ENCODE measurements around the gene RFX2.

- TF ChIP-seq, protein P1, sequence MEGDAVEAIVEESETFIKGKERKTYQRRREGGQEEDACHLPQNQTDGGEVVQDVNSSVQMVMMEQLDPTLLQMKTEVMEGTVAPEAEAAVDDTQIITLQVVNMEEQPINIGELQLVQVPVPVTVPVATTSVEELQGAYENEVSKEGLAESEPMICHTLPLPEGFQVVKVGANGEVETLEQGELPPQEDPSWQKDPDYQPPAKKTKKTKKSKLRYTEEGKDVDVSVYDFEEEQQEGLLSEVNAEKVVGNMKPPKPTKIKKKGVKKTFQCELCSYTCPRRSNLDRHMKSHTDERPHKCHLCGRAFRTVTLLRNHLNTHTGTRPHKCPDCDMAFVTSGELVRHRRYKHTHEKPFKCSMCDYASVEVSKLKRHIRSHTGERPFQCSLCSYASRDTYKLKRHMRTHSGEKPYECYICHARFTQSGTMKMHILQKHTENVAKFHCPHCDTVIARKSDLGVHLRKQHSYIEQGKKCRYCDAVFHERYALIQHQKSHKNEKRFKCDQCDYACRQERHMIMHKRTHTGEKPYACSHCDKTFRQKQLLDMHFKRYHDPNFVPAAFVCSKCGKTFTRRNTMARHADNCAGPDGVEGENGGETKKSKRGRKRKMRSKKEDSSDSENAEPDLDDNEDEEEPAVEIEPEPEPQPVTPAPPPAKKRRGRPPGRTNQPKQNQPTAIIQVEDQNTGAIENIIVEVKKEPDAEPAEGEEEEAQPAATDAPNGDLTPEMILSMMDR (IDR thresholded peaks at IDR 0.05): no peak
- no peak for TF ChIP-seq POLR2A (IDR thresholded peaks at IDR 0.05)
Observed at GRCh38 chr19:6133231-6133630, 22.9 kb upstream of the RFX2 start.

Measured in right lobe of liver (tissue), 4 donors.